HepG2 (cell line): ENCODE data around the gene ZFHX3. TPM values are rescaled to one million over a fixed set of nuclear protein-coding genes. Genes with fewer than 3 reads are reported as not detected.

Experiments
- CBX2 ChIP-seq, 2 experiments: fragments of 200-600 bp in 1 of 2; sonication (generic); formaldehyde crosslinking in 1 of 2; IDR thresholded peaks; 2 replicates each; pipeline versions ENCODE4 v1.7.0 to v1.8.1; 2018 to 2022; ENCODE audit warnings: low read depth in 2 of 2, low read length in 1 of 2, mild to moderate bottlenecking in 1 of 2, missing genetic modification reagents in 1 of 2
- FIP1L1 ChIP-seq: fragments of 200-400 bp; formaldehyde crosslinking; IDR thresholded peaks from 2 replicates; pipeline ENCODE4 v1.6.1; 2018; ENCODE audit warnings: low read depth, mild to moderate bottlenecking, low read length, moderate library complexity, borderline replicate concordance; ENCODE audit not compliant: insufficient read depth
- HOXA7 ChIP-seq: sonication (generic); formaldehyde crosslinking; IDR thresholded peaks from 2 replicates; pipeline ENCODE4 v1.8.1; 2022; ENCODE audit warnings: mild to moderate bottlenecking, missing genetic modification reagents, moderate library complexity
- KAT7 ChIP-seq: IDR thresholded peaks from 2 replicates; pipeline ENCODE4 v1.6.1; 2018; ENCODE audit warnings: borderline replicate concordance, missing compliant biosample characterization
- KAT8 ChIP-seq: IDR thresholded peaks from 2 replicates; pipeline ENCODE4 v1.6.1; 2016; ENCODE audit warnings: missing genetic modification reagents, missing compliant biosample characterization
- KDM2A ChIP-seq: sonication (generic); formaldehyde crosslinking; IDR thresholded peaks from 2 replicates; pipeline ENCODE4 v1.4.0; 2020; ENCODE audit warnings: low read depth, missing genetic modification reagents, borderline replicate concordance
- KMT2B ChIP-seq: IDR thresholded peaks from 2 replicates; pipeline ENCODE4 v1.6.1; 2016; ENCODE audit warnings: missing genetic modification reagents, missing compliant biosample characterization
- PAX8 ChIP-seq: sonication (generic); formaldehyde crosslinking; IDR thresholded peaks from 2 replicates; pipeline ENCODE4 v1.8.0; 2022; ENCODE audit warnings: mild to moderate bottlenecking, missing genetic modification reagents, borderline replicate concordance
- PAXIP1 ChIP-seq: sonication (generic); formaldehyde crosslinking; conservative IDR thresholded peaks from 2 replicates; pipeline ENCODE4 v1.4.0; 2020; ENCODE audit warnings: mild to moderate bottlenecking, missing genetic modification reagents, moderate library complexity
- REPIN1 ChIP-seq: sonication (generic); formaldehyde crosslinking; IDR thresholded peaks from 2 replicates; pipeline ENCODE4 v1.8.0; 2022; ENCODE audit warnings: missing genetic modification reagents, low read depth, mild to moderate bottlenecking, borderline replicate concordance
- SMAD1 ChIP-seq: sonication (generic); formaldehyde crosslinking; IDR thresholded peaks from 2 replicates; pipeline ENCODE4 v1.4.0; 2020; ENCODE audit warnings: missing genetic modification reagents, low read depth, mild to moderate bottlenecking, borderline replicate concordance
- ZBTB43 ChIP-seq: sonication (generic); formaldehyde crosslinking; conservative IDR thresholded peaks from 2 replicates; pipeline ENCODE4 v1.4.0; 2020; ENCODE audit warnings: missing genetic modification reagents
- ZFP62 ChIP-seq: sonication (generic); formaldehyde crosslinking; IDR thresholded peaks from 2 replicates; pipeline ENCODE4 v1.4.0; 2020; ENCODE audit warnings: missing genetic modification reagents
- ZFP82 ChIP-seq: sonication (generic); formaldehyde crosslinking; IDR thresholded peaks from 2 replicates; pipeline ENCODE4 v1.5.1; 2020; ENCODE audit warnings: mild to moderate bottlenecking, missing genetic modification reagents, borderline replicate concordance
- ZIK1 ChIP-seq: sonication (generic); formaldehyde crosslinking; IDR thresholded peaks from 2 replicates; pipeline ENCODE4 v1.5.0; 2020; ENCODE audit warnings: mild to moderate bottlenecking, low read depth, missing genetic modification reagents, borderline replicate concordance
- ZNF101 ChIP-seq: sonication (generic); formaldehyde crosslinking; IDR thresholded peaks from 2 replicates; pipeline ENCODE4 v1.4.0; 2020; ENCODE audit warnings: mild to moderate bottlenecking, low read depth, missing genetic modification reagents, borderline replicate concordance
- ZNF143 ChIP-seq: sonication (generic); formaldehyde crosslinking; IDR thresholded peaks from 2 replicates; pipeline ENCODE4 v1.4.0; 2020; ENCODE audit warnings: missing genetic modification reagents
- ZNF225 ChIP-seq: sonication (generic); formaldehyde crosslinking; IDR thresholded peaks from 2 replicates; pipeline ENCODE4 v1.4.0; 2020; ENCODE audit warnings: mild to moderate bottlenecking, missing genetic modification reagents
- ZNF282 ChIP-seq: fragments of 450-650 bp; IDR thresholded peaks from 2 replicates; pipeline ENCODE4 v1.6.1; 2018; ENCODE audit not compliant: partially characterized antibody
- ZNF430 ChIP-seq: sonication (generic); formaldehyde crosslinking; IDR thresholded peaks from 2 replicates; pipeline ENCODE4 v1.9.0; 2021; ENCODE audit warnings: mild to moderate bottlenecking, missing genetic modification reagents
- ZNF563 ChIP-seq: sonication (generic); formaldehyde crosslinking; IDR thresholded peaks from 2 replicates; pipeline ENCODE4 v1.8.0; 2022; ENCODE audit warnings: mild to moderate bottlenecking, moderate library complexity, missing genetic modification reagents
- ZNF749 ChIP-seq: sonication (generic); formaldehyde crosslinking; IDR thresholded peaks from 2 replicates; pipeline ENCODE4 v1.8.0; 2022; ENCODE audit warnings: mild to moderate bottlenecking, missing genetic modification reagents, moderate library complexity, borderline replicate concordance
- ZNF768 ChIP-seq: sonication (generic); formaldehyde crosslinking; IDR thresholded peaks from 2 replicates; pipeline ENCODE4 v1.4.0; 2020; ENCODE audit warnings: missing genetic modification reagents
- polyA plus RNA-seq, 8 experiments: library from polyadenylated mRNA; depleted of rRNA in 3 of 8; stranded (reverse) in 7 of 8; unstranded in 1 of 8; fragments of >200 nt; fragmentation: Illumina TruSeq in 4 of 8; extraction: Trizol in 4 of 8; gene quantifications; 2 replicates each; pipeline versions ENCODE4 v1.2.1 to v1.2.3, GENCODE V29; 2011 to 2016; ENCODE audit warnings: low read depth in 4 of 8, missing spikeins in 1 of 8, mixed read lengths in 1 of 8; ENCODE audit not compliant: insufficient read depth in 1 of 8
- total RNA-seq, 5 experiments: library from RNA; depleted of rRNA; stranded (reverse); fragments of >200 nt; fragmentation: Illumina TruSeq; extraction: Trizol; gene quantifications; 2 replicates each; pipeline ENCODE4 v1.2.3, GENCODE V29; 2016; ENCODE audit warnings: low read depth in 1 of 5
- TF ChIP-seq, protein P1 (sequence below): IDR thresholded peaks from 2 replicates; pipeline ENCODE4 v1.6.1; 2016

Gene ZFHX3
- total and polyA plus RNA-seq, 2 of the 13 experiments (the other 11 are each of a cell fraction or from before 2014, with no cell fraction given) = 5.0 to 6.0 TPM

- TF ChIP-seq ZFP82 (no peak), KAT7 (no peak), PAXIP1 (CRISPR knock-in tag) (peak; percentile 74), ZNF563 (CRISPR knock-in tag) (peak; percentile 22; the same call in 1 of the 2 replicates), PAX8 (CRISPR knock-in tag) (peak; percentile 86; the same call in 1 of the 2 replicates), ZNF430 (CRISPR knock-in tag) (0 out of 2 replicates have a peak, but pooled peaks have one; percentile 58), ZFP62 (CRISPR knock-in tag) (no peak), KAT8 (CRISPR knock-in tag) (0 out of 2 replicates have a peak, but pooled peaks have one; percentile 9), ZNF101 (CRISPR knock-in tag) (no peak), ZNF225 (CRISPR knock-in tag) (no peak), ZBTB43 (no peak), FIP1L1 (no peak), HOXA7 (no peak), ZNF282 (no peak), ZIK1 (no peak), ZNF768 (CRISPR knock-in tag) (peak; percentile 32; the same call in 1 of the 2 replicates), KDM2A (CRISPR knock-in tag) (peak; percentile 64; the same call in 1 of the 2 replicates), CBX2 (IDR thresholded peaks at IDR 0.05; ENCODE audit: low read depth, low read length) (no peak), CBX2 (CRISPR knock-in tag; IDR thresholded peaks at IDR 0.05; ENCODE audit: low read depth) (no peak), ZNF749 (CRISPR knock-in tag) (no peak), REPIN1 (CRISPR knock-in tag) (no peak), KMT2B (no peak), ZNF143 (peak; percentile 58; the same call in 1 of the 2 replicates), SMAD1 (CRISPR knock-in tag) (no peak)
- TF ChIP-seq, protein P1, sequence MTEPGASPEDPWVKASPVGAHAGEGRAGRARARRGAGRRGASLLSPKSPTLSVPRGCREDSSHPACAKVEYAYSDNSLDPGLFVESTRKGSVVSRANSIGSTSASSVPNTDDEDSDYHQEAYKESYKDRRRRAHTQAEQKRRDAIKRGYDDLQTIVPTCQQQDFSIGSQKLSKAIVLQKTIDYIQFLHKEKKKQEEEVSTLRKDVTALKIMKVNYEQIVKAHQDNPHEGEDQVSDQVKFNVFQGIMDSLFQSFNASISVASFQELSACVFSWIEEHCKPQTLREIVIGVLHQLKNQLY = no peak; the same call in 1 of the 2 replicates
Measured at GRCh38 chr16:73015612-73016487, 32.1 kb downstream of the ZFHX3 start (continued).
